Lung microvascular endothelial cell (primary cell): ENCODE measurements around the gene PRDM16. TPM values are rescaled to one million over a fixed set of nuclear protein-coding genes. Genes with fewer than 3 reads are reported as not detected.

Experiments
- DNase-seq, 2 donors: peaks; one replicate each; pipeline versions ENCODE4 v3.0.0 to v3.0.0-alpha.2; 2010; ENCODE audit warnings: low read depth in 2 of 2
- total RNA-seq: library from RNA; depleted of rRNA; stranded (reverse); fragments of >200 nt; gene quantifications from 2 replicates; pipeline ENCODE4 v1.2.1, GENCODE V29; 2014

PRDM16 gene
- total RNA-seq, 1 donor from 2014 or later: not detected

DNA sequence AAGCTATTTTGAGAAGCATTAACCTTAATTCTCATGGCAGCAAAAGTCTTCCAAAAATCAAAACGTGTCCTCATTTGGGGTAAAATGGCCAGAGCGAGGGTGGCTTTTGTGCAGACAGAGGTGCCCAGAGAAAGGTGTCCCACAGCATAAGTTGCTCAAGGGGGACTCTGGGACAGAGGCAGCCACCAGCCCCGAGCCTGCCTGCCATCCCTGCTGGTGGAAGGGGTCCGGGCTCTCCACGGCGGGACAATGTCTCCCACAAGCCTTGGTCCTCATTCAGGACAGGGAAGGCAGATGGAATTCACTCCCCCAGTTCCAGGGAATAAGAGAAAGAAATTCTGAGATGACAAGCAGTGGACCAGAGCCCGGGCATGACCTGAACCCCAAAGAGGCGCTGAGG lies 372.9 kb downstream of the PRDM16 start:
- no peak for DNase-seq

DNA sequence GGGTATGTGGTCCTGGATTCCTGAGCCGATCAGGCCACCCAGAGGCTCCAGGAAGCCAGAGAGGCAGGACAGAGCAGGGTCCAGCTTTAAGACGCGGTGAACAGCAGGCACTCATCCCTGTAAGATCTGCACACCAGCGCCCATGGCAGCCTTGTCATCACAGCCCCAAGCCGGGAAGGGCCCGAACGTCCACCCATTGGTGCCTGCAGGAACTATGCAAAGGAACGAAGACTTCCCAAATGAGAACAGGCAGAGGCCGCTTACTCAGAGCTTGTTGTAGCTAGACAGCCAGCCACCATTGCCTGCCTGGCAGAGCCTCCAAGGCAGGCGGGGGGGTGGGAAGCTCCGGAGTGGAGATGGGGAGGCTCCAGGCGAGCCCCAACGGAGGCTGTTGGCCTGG lies 373.3 kb downstream of the PRDM16 start:
- no peak for DNase-seq

DNA sequence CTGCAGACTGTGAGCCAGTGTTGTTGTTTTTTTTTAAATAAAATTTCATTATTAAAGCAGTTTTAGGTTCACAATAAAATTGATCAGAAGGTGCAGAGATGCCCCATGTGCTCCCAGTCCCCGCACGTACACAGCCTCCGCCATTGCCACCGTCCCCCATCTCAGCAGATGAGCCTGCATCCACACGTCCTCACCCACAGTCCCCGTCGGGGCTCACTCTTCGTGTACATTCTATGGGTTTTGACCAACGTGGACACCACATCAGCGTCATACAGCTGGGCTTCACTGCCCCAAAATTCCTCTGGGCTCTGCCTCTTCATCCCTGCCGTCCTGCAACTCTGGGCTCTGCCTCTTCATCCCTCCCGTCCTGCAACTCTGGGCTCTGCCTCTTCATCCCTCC lies 373.9 kb downstream of the PRDM16 start:
- DNase-seq: no peak

DNA sequence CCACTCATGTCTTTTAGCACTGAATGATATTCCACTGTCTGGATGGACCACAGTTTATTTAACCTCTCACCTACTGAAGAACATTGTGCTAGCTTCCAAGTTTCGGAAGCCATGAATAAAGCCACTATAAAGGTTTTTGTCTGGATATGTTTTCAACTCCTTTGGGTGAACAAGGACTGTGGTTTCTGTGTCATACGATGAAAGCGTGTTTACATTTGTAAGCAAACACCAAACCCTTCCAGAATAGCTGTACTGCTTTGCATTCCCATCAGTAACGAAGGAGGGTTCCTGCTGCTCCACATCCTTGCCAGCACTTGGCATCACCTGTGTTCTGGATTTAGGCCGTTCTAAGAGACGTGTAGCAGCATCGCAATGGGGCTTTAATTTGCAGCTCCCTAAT lies 374.8 kb downstream of the PRDM16 start:
- no peak for DNase-seq

DNA sequence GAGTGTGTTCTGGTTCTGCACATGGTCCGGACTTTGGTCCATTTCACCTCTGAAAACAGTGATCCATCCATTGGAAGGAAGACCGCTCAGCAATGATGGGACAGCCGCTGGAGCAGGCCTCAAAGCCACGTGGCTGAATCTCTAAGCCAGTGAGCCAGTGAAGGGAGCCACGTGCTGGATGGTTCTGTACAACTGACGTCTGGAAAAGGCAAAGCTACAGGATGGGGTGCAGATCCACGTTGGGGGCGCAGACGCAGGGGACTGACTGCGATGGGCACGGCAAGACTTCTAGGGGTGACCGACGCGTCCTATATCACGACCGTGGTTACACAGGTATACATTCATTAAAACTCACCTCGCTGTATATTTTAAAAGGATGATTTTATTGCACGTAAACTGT lies 375.3 kb downstream of the PRDM16 start:
- no peak for DNase-seq

DNA sequence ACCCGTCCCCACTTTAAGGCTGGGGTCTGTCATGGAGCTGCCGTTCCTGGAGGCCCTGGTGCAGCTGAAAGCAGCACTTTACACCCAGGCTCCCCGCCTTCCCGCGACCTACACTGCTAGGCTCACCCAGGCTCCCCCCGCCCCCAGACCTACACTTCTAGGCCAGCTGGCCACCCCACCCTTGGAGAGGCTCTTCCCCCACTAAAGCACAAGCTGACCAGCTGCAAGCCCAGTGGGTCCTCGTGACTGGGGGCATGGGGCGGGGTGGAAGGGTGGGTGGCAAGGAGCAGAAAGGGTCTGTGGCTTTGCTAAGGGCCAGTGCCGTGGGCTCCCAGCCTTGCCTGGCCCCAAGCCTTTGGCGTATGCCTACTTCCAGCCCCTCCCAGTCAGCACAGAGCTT lies 375.7 kb downstream of the PRDM16 start:
- no peak for DNase-seq

DNA sequence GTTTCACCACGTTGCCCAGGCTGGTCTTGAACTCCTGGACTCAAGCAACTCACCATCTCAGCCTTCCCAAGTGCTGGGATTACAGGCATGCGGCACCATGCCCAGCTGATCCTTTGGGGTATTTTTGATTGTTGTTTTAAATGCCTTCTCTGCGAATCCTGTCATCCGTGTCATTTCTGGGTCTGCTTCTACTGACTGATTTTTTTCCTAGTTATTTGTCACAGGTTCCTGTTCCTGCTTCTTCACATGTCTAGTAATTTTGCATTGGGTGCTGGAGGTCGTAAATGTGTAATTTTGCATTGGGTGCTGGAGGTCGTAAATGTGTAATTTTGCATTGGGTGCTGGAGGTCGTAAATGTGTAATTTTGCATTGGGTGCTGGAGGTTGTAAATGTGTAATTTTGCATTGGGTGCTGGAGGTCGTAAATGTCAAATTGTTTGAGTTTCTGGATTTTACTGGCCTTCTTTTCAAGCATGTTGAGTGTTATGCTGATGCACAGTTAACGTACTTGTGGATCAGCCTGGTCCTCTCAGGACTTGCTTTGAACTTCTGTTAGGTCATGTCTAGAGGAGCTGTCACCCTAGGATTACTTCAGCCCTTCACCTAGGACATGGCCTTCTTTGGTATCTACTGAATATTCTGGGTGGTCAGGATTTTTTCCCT lies 381.3 kb downstream of the PRDM16 start:
- no peak for DNase-seq

DNA sequence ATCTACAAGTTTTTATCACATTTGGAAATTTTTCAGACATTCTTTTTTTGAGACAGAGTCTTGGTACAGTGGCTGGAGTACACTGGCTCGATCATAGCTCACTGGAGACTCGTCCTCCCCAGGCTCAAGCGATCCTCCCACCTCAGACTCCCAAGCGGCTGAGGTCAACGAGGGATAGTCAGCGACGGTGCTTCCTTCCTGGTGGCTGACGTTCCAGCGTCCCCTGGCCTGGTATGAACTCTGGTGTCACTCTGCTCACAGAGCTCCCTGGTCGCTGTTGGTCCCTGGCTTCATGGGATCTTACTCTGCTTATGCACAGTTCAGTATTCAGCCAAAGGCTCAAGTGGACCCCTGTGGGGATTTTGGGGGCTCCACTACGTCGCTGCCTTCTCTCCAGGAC lies 382.0 kb downstream of the PRDM16 start:
- no peak for DNase-seq

DNA sequence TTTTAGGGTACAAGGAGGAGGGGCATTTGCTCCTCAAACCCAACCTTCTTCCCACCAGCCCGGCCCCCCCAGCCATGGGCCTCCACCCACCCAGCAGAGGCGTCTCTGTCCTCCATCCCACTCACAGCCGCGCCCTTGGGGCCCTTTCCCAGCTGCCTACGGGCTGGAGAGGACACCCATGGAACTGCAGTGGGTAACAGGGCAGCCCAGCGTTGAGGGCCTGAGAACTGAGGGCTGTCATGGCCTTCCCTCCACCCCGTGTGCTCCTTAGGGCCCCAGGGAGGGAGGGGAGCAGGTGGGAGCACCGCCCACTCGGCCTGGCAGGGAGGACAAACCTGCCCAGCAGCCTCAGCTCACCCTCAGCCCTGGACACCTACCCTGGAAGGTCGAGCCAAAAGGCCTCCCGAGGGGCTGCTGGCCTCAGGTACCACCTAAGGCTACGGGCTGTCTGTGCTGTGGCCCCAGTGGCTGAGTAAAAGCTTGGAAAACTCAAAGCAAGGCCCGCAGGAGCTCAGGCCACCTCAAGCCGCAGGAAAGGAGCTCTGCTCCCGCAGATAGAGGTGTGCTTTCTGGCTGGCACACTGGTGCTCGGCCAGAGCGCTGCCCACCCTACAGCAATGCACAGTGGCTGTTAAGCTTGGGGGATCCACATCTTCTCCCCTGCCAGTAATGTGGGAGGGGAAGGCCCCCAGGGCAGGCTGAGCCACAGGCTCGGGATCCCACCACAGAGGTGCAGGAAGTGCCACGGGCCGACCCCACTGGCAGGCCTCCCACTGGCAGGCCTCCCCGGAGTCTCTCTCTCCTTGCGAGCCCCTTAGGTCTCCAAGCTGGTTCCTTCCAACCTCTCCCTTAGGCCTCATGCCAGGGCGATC lies 383.2 kb downstream of the PRDM16 start:
- DNase-seq: no peak

DNA sequence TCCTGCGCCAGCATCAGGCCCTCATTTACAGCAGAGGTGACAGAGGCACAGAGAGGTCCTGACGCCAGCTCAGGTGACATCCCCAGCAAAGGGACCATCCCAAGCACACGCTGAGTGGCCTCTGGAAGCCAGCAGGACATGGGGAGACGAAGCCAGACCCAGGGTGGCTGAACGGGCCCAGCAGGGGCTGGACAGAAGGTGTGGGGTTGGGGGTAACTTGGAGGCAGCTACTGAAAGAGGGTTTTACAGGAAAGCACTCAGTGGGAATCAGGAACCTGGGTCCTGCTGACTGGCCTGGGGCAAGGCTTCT lies 383.8 kb downstream of the PRDM16 start:
- no peak for DNase-seq

DNA sequence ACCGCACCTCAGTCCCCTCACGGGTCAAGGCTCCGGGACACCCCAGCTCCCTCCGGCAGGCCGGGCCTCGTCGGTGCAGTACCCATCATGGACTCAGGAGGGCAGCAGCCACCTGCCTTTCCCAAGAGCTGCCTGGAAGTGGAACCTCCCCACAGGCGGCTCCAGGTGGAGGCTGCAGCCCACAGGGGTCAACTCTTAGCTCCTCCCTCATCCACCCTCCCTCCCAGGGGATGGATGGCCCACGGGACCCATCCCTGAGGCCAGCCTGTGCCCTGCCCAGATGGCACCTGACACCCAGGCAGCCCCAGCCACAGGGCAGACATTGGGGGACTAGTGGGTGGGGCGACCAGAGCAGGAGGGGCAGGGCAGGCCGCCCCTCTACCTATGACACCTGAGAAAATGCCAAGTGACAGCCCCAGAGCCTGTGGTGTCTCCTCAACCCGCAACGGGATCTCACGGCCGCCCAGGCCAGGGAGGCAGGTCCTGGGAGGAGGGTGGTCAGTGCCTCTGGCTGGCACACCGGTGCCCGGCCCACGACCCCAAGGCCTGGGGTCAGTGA lies 384.3 kb downstream of the PRDM16 start:
- DNase-seq: peak; percentile 58 to 79

DNA sequence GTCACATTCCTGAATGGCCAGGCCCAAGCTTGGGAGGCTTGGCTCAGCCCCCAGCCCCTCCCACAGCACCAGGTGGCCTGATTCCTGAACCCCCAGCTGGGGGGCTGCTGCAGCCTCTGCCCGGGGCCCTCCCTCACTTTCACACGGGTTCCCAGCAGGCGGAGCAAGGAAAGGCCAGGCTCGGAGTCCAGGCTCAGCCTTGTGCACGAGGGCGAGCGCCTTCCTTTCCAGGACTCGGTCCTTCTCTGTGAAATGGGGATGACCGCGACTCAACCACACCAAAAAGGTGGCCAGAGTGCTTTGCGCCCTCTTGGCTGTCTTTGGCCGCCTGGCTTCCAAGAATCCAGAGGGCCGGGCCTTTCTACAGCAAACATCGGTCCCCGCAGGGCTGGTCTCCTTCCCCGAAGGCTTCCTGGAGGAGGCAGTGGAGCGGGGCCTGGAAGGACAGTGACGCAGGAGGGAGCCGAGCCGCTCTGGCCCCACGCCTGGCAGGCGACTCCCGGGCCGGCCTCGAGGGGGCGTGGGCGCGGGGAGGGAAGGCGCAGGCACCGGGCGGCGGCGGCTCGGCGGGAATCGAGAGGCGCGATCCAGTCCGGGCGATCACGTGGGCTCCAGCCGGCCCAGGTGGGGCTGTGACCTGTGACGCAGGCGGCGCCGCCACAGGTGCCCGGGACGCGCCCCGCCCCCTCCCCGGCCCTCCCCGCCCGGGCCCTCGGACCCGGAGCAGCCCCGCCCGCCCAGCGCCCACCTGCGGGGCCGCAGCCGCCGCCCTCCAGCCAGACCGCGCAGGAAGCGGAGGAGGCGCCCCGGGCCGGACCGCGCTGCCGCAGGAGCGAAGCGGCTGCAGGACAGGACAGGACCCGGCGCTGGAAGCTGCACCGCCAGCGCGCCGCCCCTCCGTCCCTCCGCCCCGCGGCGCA lies 385.1 kb downstream of the PRDM16 start, which contains the start of gene ARHGEF16:
Gene ARHGEF16, plus strand, starts transcription at position 775 of the 920 bp plus-strand sequence. CDS start 8,420 bp downstream, outside the sequence.
- peak; percentile 13 to 62 for DNase-seq

DNA sequence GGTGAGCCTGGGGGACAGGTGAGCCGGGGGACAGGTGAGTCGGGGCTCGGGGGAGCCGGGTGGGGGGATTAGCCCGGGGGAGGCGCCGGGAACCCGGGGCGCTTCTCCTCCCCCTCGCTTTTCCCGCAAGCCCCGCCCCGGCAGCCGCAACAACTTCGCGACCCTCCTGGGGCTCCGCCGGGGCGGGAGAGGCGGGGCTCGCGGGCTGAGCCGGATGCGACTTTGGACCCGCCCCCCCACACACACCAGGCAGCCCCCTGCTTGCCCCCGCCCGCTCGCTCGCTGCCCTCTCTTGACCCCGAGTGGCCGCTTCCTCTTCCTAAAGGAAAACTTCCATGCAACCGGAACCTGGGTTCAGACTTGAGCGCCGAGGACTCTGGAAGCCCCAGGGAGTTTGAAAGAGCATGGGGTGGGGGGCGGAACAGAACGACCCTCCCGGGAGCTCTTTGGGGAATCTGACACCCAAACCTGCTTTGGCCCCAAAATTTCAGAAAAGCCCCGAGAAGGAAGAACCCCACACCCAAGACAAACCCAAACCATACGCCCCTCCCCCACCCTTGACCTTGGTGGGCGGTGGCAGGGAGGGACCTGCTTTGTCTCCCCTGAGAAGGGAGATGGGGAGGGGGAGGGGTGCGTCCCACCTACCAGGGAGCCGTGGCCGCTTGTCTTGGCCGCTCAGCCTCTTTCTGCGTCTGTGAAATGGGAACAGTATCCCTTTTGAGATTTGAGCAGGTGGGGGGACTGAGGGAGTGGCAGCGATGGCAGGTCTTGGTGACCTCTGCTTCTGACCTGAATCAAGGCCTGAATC lies 386.0 kb downstream of the PRDM16 start:
- no peak for DNase-seq

DNA sequence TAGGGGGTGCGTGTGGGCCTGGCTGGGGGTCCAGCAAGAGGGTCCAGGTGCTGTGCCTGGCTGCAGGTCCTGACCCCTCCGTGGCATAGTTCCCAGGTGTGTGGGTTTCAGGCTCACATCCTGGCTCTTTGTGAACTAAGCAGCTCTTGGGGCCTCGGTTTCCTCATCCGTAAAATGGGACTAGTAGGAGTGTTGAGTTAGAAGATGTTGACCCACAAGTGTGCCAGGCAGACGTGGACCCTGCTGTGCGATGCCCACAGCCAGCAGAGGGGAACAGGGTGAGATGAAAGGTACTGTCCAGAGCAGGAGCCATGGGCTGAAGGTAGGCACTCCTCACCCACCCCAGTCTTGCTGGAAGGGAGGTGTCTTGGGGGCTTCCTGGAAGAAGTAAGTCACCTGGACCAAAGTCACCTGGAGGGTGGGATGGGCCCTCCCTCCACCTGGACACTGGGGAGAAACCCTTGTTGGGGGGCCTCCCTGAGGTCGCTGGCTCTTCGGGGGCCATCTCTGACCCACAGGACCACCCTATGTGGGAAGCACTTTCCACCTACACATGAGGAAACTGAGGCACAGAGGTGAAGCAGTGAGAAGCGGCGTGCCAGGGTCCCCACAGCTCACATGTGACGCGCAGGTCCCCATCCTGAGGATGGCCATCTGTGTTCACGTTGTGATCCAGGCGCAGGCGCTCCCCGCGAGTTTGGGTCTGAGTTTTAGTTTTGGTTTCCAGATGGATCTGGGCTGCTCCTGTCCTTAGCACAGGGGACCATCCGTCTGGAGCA lies 386.9 kb downstream of the PRDM16 start:
- no peak for DNase-seq

DNA sequence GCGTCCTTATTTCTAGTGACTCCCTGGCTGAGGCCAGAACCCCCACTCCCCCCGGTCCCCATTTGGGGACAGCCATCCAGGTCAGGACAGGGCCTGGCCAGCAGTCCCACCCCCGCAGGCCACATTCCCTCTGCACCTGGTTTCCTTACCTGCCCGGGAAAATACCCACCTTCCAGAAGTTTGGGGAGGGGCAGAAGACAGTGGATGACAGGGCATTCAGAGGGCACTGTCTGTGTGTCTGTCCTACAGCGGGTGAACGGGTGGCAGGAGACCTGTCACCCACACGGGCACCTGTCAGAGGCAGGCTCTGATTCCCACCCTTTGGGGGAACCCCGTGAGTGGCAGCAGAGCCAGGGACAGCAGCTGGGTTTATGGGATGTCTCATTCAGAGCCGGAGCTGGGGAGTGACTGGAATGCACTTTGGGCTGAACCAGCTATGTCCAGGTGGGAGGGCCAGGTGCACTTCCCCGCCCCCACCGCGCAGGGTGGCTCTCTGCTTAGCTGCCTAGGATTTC lies 387.5 kb downstream of the PRDM16 start:
- no peak for DNase-seq

DNA sequence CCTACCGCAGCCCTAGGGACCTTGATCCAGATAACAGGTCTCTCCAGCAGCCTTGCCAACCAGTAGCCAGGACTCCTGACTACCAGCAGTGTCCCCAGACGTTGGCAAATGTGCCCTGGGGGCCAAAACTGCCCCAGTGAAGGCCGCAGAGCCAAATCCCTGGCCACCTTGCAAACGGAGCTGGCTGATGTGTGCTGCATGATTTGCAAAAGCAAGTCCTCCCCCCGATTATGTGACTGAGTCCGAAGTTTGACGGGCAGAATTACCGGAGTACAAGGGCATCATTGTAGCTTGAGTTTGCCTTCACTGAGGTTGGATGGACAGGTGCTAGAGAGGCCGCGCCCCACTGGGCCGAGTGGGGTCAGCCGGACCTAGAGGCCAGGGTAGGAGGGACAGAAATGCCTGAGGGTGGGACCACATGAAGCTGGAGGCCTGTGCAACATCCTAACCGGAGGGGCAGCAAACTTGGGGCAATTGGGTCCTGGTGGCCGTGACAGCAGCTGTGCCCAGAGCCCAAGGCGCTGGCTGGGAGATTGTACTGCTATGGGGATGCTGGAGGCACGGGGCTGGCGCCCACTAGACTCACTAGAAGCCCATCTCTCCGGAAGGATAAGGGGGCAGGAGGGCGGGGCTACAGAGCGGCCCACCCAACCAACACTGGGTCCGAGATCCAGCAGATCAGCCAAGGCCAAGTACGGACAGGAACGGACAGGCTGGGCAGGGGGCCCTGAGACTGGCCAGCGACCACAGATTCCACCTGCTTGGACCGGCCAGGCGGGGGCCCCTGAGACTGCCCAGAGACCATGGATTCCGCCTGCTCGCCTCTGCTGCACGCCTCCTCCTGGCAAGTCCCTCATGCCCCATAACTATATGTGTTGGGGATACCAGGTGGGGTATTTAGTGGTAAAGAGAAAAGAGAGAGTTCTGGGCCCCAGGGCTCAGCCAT lies 388.2 kb downstream of the PRDM16 start:
- DNase-seq: no peak

DNA sequence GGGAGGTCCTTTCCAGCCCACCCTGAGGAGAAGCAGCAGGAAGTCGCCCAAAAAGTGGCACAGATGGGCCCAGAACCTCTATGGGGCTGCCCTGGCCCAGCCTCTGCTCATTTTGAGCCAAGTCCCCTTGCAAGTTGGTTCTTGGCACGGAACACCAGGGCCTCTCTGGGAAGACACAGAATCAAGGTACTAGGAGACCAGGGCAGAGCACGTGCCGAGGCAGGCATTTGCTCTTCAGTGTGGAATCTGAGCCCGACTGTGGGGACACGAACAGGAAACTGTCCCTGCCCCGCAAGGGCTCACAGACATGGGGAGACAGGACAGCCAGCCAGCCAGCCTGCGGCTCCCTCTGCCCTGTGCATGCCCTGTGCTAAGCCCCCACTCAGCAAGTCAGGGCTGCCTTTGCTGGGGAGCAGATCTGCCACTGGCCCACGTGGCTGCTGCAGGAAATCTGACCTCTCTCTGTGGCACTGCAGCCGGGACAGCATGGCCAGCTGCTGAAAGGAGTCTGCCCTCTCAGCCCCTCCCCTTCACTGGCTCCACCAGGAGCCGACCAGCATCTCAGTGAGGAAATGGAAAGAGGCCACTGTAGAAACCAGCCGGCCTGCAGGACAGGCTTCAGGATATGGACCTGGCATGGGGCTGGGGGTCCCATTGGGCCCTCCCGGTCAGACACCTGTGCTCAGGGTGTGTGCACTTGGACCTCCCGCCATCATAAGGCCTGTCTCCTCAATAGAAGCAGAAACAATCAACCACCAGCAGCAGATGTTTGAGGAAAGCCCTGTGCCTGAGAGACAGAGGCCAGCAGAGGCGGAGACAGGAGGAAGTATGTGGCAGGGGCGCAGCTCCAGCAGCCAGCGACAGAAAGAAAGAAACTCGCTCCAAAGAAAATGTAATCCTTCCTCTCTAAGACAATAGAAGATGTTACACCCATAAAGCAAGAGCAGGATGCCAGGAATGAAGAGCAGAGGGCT lies 389.2 kb downstream of the PRDM16 start:
- peak in 1 of 2 donors; percentile 23 for DNase-seq
